ENCODE measurements around the gene CYBA. TPM values are rescaled to one million over a fixed set of nuclear protein-coding genes. Genes with fewer than 3 reads are reported as not detected.

Gene CYBA
- total and polyA plus RNA-seq, 9 of the 15 experiments (the other 6 are each of a cell fraction or from before 2014, with no cell fraction given): 0.34 to 683 (median 93.0) TPM

DNA sequence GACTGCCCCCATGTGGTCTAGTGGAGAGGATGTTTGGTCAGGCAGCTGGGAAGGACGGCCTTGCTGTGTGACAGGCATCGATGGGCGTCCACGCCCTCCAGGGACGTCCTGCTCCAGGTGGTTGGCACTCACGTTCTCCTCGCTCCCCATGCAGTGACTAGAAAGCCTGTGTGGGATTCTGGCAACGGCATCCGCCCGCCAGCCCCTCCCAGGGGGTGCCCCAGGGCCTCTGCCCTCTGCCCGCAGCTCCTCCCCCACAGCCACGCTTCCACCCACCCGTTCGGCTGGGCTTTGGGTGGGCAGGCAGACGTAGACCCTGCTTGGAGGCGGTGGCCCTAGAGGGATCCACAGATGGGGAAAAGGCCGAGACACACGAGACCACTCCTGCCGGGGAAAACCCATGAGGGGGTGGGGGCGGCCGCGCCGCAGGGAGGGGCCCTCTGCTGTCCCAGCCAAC is 17.1 kb downstream of the CYBA start:
- Histone ChIP-seq H3K4me1 (replicated peaks in 1 of 2; ENCODE audit: control insufficient read depth in 2 of 2, insufficient read depth in 2 of 2, low read length in 2 of 2) (peaks cover 19 to 66% of the 10 kb centered on the region in 2 experiments), H3K4me2 (ENCODE audit: insufficient read depth, low read length) (no peak overlapping the region), H3K27ac (ENCODE audit: extremely low read depth, low read depth, low read length) (no peak overlapping the region), H2AFZ (ENCODE audit: low read depth, low read length) (no peak overlapping the region), H3K9me3 (replicated peaks; ENCODE audit: control insufficient read depth, insufficient read depth, low read depth, low read length) (no peaks in the 10 kb centered on the region), H3K79me2 (ENCODE audit: control insufficient read depth, insufficient read depth, low read length) (no peaks in the 10 kb centered on the region), H3K9me1 (ENCODE audit: control insufficient read depth, insufficient read depth, low read length) (no peaks in the 10 kb centered on the region), H3K36me3 (ENCODE audit: control insufficient read depth, insufficient read depth, low read length) (peaks cover 44% of the 10 kb centered on the region), H4K20me1 (replicated peaks; ENCODE audit: control insufficient read depth, insufficient read depth, low read length) (peaks cover 10% of the 10 kb centered on the region; the same call in 1 of the 2 replicates), H3K4me3 (no peak overlapping the region), H3K27me3 (ENCODE audit: control insufficient read depth in 2 of 2, insufficient read depth in 2 of 2, low read length in 2 of 2) (peaks cover 0 to 4% of the 10 kb centered on the region in 2 experiments; a peak in 2 of 5 replicates), H3K9ac (ENCODE audit: insufficient read depth in 1 of 2, low read depth in 2 of 2, low read length in 2 of 2) (peak overlapping the region in 1 of 2 experiments; percentile 14; a peak in 1 of 4 replicates)
- DNase-seq (ENCODE audit: extremely low read depth in 1 of 4, low spot score in 3 of 4) (peak; percentile 61 to 74 (median 70)), FAIRE-seq (peak; percentile 52), ATAC-seq (peak; percentile 70)
- 76% methylated on average over 22 of the region's 23 CpGs for WGBS (ENCODE audit: insufficient coverage, low coverage, missing lambda C conversion rate)
- in situ Hi-C loops (cut with MboI): no loop called here
- POLR2A ChIA-PET: interaction anchor here (0.7 to 1.0 kb wide), 5 partner anchors 14 to 176 kb away, joined by 3 to 4 read pairs (median 3); no protein-coding TSS in a partner anchor
- intact Hi-C loops (cut with micrococcal nuclease): no loop called here
- CTCF ChIA-PET (ENCODE audit: low intra/inter-chr PET ratio): no interaction called here
- no TSS peak for BruUV-seq (replicated peaks)
- TF ChIP-seq, protein P1, sequence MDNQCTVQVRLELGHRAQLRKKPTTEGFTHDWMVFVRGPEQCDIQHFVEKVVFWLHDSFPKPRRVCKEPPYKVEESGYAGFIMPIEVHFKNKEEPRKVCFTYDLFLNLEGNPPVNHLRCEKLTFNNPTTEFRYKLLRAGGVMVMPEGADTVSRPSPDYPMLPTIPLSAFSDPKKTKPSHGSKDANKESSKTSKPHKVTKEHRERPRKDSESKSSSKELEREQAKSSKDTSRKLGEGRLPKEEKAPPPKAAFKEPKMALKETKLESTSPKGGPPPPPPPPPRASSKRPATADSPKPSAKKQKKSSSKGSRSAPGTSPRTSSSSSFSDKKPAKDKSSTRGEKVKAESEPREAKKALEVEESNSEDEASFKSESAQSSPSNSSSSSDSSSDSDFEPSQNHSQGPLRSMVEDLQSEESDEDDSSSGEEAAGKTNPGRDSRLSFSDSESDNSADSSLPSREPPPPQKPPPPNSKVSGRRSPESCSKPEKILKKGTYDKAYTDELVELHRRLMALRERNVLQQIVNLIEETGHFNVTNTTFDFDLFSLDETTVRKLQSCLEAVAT (IDR thresholded peaks at IDR 0.05): peak in 1 of 2 experiments; percentile 75; a peak in 2 of 4 replicates
- TF ChIP-seq, protein P2, sequence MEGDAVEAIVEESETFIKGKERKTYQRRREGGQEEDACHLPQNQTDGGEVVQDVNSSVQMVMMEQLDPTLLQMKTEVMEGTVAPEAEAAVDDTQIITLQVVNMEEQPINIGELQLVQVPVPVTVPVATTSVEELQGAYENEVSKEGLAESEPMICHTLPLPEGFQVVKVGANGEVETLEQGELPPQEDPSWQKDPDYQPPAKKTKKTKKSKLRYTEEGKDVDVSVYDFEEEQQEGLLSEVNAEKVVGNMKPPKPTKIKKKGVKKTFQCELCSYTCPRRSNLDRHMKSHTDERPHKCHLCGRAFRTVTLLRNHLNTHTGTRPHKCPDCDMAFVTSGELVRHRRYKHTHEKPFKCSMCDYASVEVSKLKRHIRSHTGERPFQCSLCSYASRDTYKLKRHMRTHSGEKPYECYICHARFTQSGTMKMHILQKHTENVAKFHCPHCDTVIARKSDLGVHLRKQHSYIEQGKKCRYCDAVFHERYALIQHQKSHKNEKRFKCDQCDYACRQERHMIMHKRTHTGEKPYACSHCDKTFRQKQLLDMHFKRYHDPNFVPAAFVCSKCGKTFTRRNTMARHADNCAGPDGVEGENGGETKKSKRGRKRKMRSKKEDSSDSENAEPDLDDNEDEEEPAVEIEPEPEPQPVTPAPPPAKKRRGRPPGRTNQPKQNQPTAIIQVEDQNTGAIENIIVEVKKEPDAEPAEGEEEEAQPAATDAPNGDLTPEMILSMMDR (IDR thresholded peaks at IDR 0.05 in 2 of 3, conservative IDR thresholded peaks at IDR 0.05 in 1 of 3; ENCODE audit: insufficient read depth in 2 of 3, low read depth in 1 of 3, low read length in 3 of 3): peak; percentile 57 to 67 (median 59); a peak in 4 of 6 replicates
- TF ChIP-seq, protein P3, sequence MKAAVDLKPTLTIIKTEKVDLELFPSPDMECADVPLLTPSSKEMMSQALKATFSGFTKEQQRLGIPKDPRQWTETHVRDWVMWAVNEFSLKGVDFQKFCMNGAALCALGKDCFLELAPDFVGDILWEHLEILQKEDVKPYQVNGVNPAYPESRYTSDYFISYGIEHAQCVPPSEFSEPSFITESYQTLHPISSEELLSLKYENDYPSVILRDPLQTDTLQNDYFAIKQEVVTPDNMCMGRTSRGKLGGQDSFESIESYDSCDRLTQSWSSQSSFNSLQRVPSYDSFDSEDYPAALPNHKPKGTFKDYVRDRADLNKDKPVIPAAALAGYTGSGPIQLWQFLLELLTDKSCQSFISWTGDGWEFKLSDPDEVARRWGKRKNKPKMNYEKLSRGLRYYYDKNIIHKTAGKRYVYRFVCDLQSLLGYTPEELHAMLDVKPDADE (conservative IDR thresholded peaks at IDR 0.05; ENCODE audit: control insufficient read depth, low read depth, low read length): 0 out of 2 replicates have a peak, but pooled peaks have one; percentile 35
- TF ChIP-seq RCOR1 (IDR thresholded peaks at IDR 0.05; ENCODE audit: borderline replicate concordance in 1 of 2, low read depth in 2 of 2, low read length in 2 of 2): 0 out of 4 replicates have a peak, but pooled peaks of 1 of the 2 experiments have one; percentile 53
- TF ChIP-seq, protein P4, sequence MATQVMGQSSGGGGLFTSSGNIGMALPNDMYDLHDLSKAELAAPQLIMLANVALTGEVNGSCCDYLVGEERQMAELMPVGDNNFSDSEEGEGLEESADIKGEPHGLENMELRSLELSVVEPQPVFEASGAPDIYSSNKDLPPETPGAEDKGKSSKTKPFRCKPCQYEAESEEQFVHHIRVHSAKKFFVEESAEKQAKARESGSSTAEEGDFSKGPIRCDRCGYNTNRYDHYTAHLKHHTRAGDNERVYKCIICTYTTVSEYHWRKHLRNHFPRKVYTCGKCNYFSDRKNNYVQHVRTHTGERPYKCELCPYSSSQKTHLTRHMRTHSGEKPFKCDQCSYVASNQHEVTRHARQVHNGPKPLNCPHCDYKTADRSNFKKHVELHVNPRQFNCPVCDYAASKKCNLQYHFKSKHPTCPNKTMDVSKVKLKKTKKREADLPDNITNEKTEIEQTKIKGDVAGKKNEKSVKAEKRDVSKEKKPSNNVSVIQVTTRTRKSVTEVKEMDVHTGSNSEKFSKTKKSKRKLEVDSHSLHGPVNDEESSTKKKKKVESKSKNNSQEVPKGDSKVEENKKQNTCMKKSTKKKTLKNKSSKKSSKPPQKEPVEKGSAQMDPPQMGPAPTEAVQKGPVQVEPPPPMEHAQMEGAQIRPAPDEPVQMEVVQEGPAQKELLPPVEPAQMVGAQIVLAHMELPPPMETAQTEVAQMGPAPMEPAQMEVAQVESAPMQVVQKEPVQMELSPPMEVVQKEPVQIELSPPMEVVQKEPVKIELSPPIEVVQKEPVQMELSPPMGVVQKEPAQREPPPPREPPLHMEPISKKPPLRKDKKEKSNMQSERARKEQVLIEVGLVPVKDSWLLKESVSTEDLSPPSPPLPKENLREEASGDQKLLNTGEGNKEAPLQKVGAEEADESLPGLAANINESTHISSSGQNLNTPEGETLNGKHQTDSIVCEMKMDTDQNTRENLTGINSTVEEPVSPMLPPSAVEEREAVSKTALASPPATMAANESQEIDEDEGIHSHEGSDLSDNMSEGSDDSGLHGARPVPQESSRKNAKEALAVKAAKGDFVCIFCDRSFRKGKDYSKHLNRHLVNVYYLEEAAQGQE (IDR thresholded peaks at IDR 0.05; ENCODE audit: borderline replicate concordance): peak; percentile 14; the same call in 1 of the 2 replicates
- TF ChIP-seq, protein P4 (CRISPR knock-in tag; IDR thresholded peaks at IDR 0.05; ENCODE audit: low read depth): no peak
